Pulmonary artery endothelial cell (primary cell): ENCODE measurements around the gene ARFGAP3. TPM values are rescaled to one million over a fixed set of nuclear protein-coding genes. Genes with fewer than 3 reads are reported as not detected.

Experiments
- DNase-seq: peaks from one replicate; pipeline ENCODE4 v3.0.0-alpha.2; 2011; ENCODE audit warnings: low read depth, low spot score
- total RNA-seq: library from RNA; depleted of rRNA; stranded (reverse); fragments of >200 nt; gene quantifications from 2 replicates; pipeline ENCODE4 v1.2.3, GENCODE V29; 2014

The ARFGAP3 gene
- total RNA-seq, 1 donor from 2014 or later = 59.6 TPM

DNA sequence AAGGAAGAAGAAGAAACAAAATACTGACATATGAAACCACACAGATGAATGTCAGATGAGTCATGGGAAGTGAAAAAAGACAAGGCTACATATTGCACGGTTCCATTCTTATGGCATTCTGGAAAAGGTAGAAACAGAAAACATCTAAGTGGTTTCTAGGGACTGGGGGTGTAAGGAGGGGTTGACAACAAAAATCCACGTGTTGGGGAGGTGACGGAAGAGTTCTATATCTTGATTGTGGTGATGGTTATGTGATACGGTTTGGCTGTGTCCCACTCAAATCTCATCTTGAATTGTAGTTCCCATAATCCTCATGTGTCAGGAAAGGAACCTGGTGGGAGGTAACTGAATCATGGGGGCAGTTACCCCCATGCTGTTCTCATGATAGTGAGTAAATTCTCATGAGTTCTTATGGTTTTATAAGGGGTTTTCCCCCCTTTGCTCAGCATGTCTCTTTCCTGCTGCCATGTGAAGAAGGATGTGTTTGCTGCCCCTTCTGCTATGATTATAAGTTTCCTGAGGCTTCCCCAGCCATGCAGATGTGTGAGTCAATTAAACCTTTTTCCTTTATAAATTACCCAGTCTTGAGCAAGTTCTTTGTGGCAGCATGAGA, 6.4 kb upstream of the ARFGAP3 start:
- no peak for DNase-seq

- DNase-seq = no peak
Observed at GRCh38 chr22:42862045-42862734, 5.1 kb upstream of the ARFGAP3 start.

DNA sequence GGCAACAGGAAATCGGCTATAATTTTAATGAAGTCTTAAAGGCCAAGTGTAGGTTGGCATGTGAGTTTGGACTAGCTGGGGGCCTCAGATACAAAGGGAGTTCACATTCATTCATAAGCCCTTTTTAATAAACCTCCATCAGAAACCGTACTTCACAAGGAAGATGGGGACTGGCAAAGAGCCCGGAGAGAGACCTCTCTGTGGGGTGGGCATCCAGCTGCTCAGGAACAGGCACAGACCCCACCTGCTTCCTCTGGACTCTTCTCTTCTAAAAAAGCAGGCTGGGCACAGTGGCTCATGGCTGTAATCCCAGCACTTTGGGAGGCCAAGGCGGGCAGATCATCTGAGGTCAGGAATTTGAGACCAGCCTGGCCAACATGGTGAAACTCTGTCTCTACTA, 3.9 kb upstream of the ARFGAP3 start:
- no peak for DNase-seq

DNA sequence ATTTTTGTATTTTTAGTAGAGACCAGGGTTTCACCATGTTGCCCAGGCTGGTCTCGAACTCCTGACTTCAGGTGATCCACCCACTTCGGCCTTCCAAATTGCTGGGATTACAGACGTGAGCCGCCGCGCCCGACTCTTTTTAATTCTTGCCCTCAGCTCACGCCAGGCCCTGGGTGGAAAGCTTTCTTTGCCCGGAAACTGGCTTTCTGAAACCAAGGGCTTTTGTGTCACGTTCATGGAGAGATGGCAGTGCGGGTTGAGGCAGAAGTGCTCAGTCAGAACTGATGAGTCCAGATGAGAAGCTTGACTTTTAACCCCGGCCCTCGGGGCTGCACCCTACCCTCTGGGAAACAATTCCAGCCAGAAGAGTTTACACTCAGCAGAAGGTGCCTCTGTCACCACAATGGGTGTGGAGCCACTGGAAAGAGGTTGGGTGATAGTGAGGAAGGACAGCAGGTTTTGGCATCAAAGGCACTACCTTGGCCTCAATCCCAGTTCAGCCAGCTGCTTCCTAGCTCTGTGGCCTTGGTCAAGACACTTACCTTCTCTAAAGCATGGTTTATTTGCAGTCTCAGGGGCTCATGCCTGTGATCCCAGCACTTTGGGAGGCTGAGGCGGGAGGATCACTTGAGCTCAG, 890 bp upstream of the ARFGAP3 start:
- no peak for DNase-seq

GRCh38 chr22:42856179-42856864, 751 bp downstream of the ARFGAP3 start:
- DNase-seq = no peak

DNA sequence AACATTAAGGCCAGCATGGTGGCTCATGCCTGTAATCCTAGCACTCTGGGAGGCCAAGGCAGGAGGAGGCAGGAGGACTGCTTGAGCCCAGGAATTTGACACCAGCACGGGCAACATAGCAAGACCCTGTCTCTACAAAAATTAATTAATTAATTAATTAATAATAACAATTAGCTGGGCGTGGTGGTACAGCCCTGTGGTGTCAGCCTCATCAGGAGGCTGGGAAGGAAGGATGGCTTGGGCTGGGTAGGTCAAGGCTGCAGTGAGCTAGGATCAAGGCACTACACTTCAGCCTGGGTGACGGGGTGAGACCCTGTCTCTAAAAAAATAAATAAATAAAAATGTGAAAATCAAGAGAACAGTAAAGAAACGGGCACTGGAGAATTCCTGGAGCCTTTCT, 1.4 kb downstream of the ARFGAP3 start:
- DNase-seq = no peak

DNA sequence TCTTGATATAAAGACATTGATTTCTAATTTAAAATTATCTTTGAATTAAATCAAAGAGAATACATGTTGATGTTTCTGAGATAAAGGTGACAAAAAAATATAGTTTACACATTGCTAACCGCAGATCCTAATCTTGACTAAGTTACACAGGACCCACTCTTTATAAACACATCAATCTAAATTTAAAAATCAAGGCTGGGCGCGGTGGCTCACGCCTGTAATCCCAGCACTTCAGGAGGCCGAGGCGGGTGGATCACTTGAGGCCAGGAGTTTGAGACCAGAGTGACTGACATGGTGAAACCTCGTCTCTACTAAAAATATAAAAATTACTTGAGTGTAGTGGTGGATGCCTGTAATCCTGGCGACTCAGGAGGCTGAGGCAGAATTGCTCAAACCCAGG, 1.9 kb downstream of the ARFGAP3 start:
- no peak for DNase-seq

- DNase-seq = no peak
Observed at GRCh38 chr22:42848941-42849550, 8.0 kb downstream of the ARFGAP3 start.

GRCh38 chr22:42847110-42847509, 10.0 kb downstream of the ARFGAP3 start:
- no peak for DNase-seq

GRCh38 chr22:42844756-42845155, 12.3 kb downstream of the ARFGAP3 start:
- DNase-seq = no peak

DNA sequence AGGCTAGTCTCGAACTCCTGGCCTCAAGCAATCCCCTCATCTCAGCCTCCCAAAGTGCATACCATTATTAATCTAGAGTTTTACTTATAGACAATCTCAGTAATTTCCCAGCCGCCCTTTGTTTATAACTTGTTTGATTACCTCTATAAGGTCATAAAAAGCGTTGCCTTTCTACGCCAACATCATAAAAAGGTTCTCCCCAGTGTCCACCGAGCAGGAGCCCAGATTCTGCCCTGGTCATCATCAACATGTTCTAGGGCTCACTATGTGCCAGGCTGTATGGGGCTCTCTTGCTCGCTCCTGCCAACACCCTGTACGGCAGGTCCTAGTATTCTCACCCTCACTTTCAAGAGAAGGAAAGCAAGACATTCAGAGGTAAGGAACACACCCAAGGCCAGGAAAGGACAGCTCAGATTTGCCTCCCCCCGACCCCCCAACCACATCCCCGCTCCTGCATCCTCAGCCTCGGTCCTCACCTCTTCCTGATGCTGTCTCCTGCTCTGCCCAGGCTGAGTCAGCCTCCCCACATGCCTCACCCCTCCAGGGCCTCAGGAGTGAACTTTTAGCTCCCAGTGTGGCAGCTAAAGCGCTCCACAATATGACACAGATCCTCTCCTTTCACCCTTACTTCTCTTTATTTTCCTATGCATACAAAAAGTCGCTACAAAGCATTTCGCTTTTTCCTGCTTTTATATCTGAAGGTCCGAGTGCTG, 14.3 kb downstream of the ARFGAP3 start:
- DNase-seq = no peak

DNA sequence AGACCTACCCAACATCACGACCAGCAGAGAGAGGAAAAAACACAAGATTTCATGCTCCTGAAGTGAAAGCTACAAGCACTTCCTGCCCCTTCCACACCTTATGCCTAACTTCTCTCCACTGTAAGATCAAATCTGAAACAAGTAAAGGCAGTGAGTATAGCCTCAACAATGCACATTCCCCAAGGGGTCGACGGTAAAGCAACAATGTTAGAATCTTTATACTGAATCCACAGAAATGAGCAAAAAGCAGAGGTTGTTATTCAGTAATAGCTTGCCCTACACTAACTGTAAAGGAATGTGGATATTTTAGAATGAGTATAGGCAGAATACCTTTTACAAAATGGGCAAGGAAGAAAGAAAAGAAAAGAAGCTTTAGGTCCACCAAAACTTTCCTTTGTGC, 15.6 kb downstream of the ARFGAP3 start:
- no peak for DNase-seq

DNA sequence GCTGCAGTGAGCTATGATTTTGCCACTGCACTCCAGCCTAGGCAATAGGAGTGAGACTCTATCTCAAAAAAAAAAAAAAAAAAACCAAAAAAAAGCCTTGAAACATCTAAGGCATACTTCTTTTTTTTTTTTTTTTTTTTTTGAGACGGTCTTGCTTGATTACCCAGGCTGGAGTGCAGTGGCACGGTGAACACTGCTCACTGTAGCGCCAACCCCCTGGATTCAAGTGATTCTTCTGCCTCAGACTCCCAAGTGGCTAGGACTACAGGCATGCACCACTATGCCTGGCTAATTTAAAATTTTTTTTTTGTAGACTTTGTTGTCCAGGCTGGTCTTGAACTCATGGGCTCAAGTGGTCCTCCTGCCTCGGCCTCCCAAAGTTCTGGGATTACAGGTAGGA, 19.5 kb downstream of the ARFGAP3 start:
- DNase-seq = no peak

- DNase-seq = no peak
Observed at GRCh38 chr22:42836026-42836425, 21.0 kb downstream of the ARFGAP3 start.

DNA sequence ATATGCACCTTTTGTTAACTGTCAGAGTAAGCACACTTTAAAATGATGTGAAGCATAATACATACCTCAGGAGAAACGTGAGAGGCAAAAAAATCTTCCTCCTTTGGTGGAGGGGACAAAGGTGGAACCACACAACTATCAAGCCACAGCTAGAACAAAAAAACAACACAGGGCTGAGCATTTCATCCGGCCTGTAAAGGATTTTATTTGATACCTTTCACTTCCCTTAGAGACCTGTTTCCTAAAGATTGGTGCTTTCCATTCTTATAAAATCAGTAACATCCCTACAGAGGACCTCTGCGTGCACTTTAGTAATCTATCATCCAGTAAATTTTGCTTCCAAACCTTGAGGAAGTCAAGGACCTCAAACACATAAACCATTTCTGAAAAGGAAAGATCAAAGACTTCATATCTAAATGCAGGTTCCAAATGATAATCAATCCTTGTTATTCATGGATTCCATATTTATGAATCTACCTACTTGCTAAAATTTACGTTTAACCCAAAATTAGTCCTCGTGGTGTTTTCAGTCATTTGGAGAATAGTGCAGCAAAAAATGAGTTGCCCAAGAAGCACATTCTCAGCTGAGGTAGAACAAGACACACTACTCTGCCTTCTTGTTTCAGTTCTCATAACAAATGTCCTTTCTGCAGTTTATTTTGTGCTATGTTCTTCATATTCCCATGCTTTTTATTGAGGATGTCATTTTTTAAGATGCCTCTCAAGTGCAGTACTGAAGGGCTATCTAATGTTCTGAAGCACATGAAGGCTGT, 22.7 kb downstream of the ARFGAP3 start:
- DNase-seq = no peak

- no peak for DNase-seq
Observed at GRCh38 chr22:42833104-42833503, 24.0 kb downstream of the ARFGAP3 start.

DNA sequence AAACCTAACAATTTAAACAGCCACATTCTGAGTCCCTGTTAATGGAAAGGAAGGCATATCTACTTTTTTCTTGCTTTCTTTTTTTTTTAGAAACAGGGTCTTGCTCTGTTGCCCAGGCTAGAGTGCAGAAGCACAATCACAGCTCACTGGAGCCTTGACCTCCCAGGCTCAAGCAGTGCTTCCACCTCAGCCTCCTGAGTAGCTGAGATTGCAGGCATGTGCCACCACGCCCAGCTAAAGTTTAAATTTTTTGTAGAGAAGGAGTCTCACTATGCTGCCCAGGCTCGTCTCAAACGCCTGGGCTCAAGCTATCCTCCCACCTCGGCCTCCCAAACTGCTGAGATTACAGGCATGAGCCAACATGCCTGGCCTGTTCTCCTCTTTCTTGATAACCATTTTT, 25.4 kb downstream of the ARFGAP3 start:
- no peak for DNase-seq

DNA sequence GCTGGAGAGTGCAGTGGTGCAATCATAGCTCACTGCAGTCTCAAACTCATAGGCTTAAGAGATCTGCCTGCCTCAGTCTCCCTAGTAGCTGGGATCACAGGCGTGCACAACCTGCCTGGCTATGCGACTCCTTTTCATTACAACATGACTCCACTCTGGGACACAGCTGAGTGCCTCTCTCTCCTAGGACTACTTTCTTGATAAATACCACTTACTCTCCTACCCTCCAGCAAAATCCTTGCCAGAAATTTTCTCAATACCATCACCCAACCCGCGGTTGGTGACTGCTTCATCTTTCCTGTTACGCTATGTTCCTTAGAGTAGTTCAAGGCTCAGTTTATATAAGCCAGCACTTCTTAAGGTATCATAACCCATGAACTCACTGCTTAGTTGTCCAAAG, 26.9 kb downstream of the ARFGAP3 start:
- no peak for DNase-seq

DNA sequence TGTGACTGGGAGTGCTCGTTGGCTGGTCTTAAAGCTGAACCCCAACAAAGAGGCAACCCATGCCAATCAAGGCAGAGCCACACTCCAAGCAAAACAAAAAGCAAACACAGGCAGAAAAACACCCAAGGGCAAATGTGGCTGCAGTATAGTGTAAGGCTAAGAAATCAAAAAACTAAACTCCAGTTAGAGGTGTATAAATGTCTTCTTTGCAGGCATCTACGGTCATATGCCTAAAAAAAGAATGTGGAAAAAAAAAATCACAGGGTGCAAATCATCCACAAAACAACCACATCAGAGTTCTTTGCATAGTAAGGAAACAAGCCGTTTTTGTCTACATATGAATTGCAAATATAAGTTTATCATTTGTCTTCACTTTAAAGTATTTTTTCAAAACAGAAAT, 27.8 kb downstream of the ARFGAP3 start:
- DNase-seq = no peak

GRCh38 chr22:42825796-42826195, 31.3 kb downstream of the ARFGAP3 start:
- DNase-seq = no peak

DNA sequence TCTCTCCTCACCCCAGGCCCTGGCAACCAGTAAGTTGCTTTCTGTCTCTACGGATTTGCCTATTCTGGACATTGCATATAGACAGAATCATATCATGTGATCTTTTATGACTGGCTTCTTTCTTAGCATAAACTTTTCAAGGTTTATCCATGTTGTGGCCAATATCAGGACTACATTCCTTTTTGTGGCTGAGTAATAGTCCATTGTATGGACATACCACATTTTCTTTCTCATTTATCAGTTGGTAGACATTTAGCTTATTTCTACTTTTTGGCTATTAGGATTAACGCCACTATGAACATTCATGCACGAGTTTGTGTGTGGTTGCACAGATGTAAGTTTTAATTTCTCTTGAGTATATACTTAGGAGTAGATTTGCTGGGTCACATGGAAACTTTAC, 35.7 kb downstream of the ARFGAP3 start:
- no peak for DNase-seq
